GM23338 (cell line): ENCODE data around the gene SRGAP1. TPM values are rescaled to one million over a fixed set of nuclear protein-coding genes. Genes with fewer than 3 reads are reported as not detected.

Source experiments
- ATAC-seq: fragments of 200-7000 bp; cut with Tn5 transposase; 3 replicates; pipeline ENCODE4 v1.9.1; 2020
- DNase-seq: peaks from one replicate; pipeline ENCODE4 v3.0.0-alpha.2; 2015; ENCODE audit warnings: low spot score
- H2AFZ ChIP-seq: fragments of 200-600 bp; sonication (generic); 2 replicates; pipeline ENCODE4 v1.8.0; 2016; ENCODE audit warnings: antibody characterized with exemption, mild to moderate bottlenecking, moderate library complexity
- H3F3A ChIP-seq: fragments of 200-600 bp; sonication (generic); replicated peaks from 2 replicates; pipeline ENCODE4 v1.8.0; 2017; ENCODE audit warnings: antibody characterized with exemption, mixed run types, low read depth
- H3K27ac ChIP-seq: fragments of 200-600 bp; sonication (generic); 2 replicates; pipeline ENCODE4 v1.6.1; 2016; ENCODE audit warnings: low read depth
- H3K27me3 ChIP-seq: fragments of 200-600 bp; sonication (generic); 2 replicates; pipeline ENCODE4 v1.8.0; 2016; ENCODE audit warnings: mild to moderate bottlenecking, mixed run types, moderate library complexity; ENCODE audit not compliant: insufficient read depth
- H3K36me3 ChIP-seq: fragments of 200-600 bp; sonication (generic); 2 replicates; pipeline ENCODE4 v1.8.0; 2016; ENCODE audit warnings: mild to moderate bottlenecking; ENCODE audit not compliant: insufficient read depth
- H3K4me1 ChIP-seq: fragments of 200-600 bp; sonication (generic); 2 replicates; pipeline ENCODE4 v1.8.0; 2016; ENCODE audit warnings: mild to moderate bottlenecking, moderate library complexity; ENCODE audit not compliant: insufficient read depth
- H3K4me2 ChIP-seq: fragments of 200-600 bp; sonication (generic); 2 replicates; pipeline ENCODE4 v1.7.1; 2017; ENCODE audit warnings: mixed run types
- H3K4me3 ChIP-seq: fragments of 200-600 bp; sonication (generic); 2 replicates; pipeline ENCODE4 v1.6.1; 2016; ENCODE audit warnings: mixed run types
- H3K79me2 ChIP-seq: fragments of 200-600 bp; sonication (generic); replicated peaks from 2 replicates; pipeline ENCODE4 v1.8.0; 2017; ENCODE audit warnings: mild to moderate bottlenecking; ENCODE audit not compliant: insufficient read depth
- H3K9me2 ChIP-seq: fragments of 200-600 bp; sonication (generic); 2 replicates; pipeline ENCODE4 v1.8.0; 2017; ENCODE audit not compliant: insufficient read depth
- H4K20me1 ChIP-seq: fragments of 200-600 bp; sonication (generic); replicated peaks from 2 replicates; pipeline ENCODE4 v1.8.0; 2017; ENCODE audit warnings: mild to moderate bottlenecking; ENCODE audit not compliant: insufficient read depth
- H3K27ac Mint-ChIP-seq: 2 replicates; pipeline ENCODE4 v1.8.0; 2020; ENCODE audit warnings: inconsistent platforms, mild to moderate bottlenecking, moderate library complexity, mixed read lengths
- H3K27me3 Mint-ChIP-seq: 3 replicates; pipeline ENCODE4 v1.8.0; 2022; ENCODE audit warnings: low read depth, mild to moderate bottlenecking, moderate library complexity, mixed read lengths, inconsistent platforms; ENCODE audit not compliant: insufficient read depth, poor library complexity
- H3K36me3 Mint-ChIP-seq: 3 replicates; pipeline ENCODE4 v1.8.0; 2021; ENCODE audit warnings: low read depth, mild to moderate bottlenecking, inconsistent platforms, moderate library complexity, mixed read lengths
- H3K4me1 Mint-ChIP-seq: 3 replicates; pipeline ENCODE4 v1.8.0; 2020; ENCODE audit warnings: mild to moderate bottlenecking, inconsistent platforms, mixed read lengths
- H3K4me3 Mint-ChIP-seq: 3 replicates; pipeline ENCODE4 v1.8.0; 2021; ENCODE audit warnings: moderate library complexity, mild to moderate bottlenecking, inconsistent platforms, mixed read lengths
- H3K9me3 Mint-ChIP-seq: 3 replicates; pipeline ENCODE4 v1.8.0; 2020; ENCODE audit warnings: moderate library complexity, mild to moderate bottlenecking, inconsistent platforms, mixed read lengths
- CREB1 ChIP-seq: fragments of 250-450 bp; sonication (Bioruptor Pico); IDR thresholded peaks from 2 replicates; pipeline ENCODE4 v1.5.0; 2020; ENCODE audit warnings: low read depth, mild to moderate bottlenecking, moderate library complexity
- JUNB ChIP-seq: IDR thresholded peaks from one replicate; pipeline ENCODE4 v1.6.1; 2016; ENCODE audit warnings: antibody characterized with exemption; ENCODE audit not compliant: unreplicated experiment
- NANOG ChIP-seq: IDR thresholded peaks from 2 replicates; pipeline ENCODE4 v1.6.1; 2016; ENCODE audit warnings: antibody characterized with exemption, borderline replicate concordance
- POLR2AphosphoS5 ChIP-seq: IDR thresholded peaks from 2 replicates; pipeline ENCODE4 v1.6.1; 2016; ENCODE audit warnings: antibody characterized with exemption, low read depth
- STAT1 ChIP-seq: IDR thresholded peaks from one replicate; pipeline ENCODE4 v1.6.1; 2016; ENCODE audit warnings: antibody characterized with exemption; ENCODE audit not compliant: unreplicated experiment
- ZNF114 ChIP-seq: fragments of 250-450 bp; sonication (Bioruptor Pico); IDR thresholded peaks from 2 replicates; pipeline ENCODE4 v1.5.0; 2020; ENCODE audit warnings: mild to moderate bottlenecking, moderate library complexity
- ZNF331 ChIP-seq: fragments of 250-450 bp; sonication (Bioruptor Pico); IDR thresholded peaks from 2 replicates; pipeline ENCODE4 v1.5.0; 2020; ENCODE audit warnings: low read depth, mild to moderate bottlenecking, moderate library complexity
- polyA plus RNA-seq: library from polyadenylated mRNA; unstranded; fragments of >200 nt; fragmentation: Nextera tagmentation; extraction: Ambion mirVana; gene quantifications from 2 replicates; pipeline ENCODE4 v1.2.1, GENCODE V29; 2016
- total RNA-seq: library from RNA; depleted of rRNA; stranded (reverse); fragments of >200 nt; shearing (Covaris generic); gene quantifications from 2 replicates; pipeline ENCODE4 v1.2.3, GENCODE V29; 2014
- TF ChIP-seq, protein P1 (sequence below): IDR thresholded peaks from one replicate; pipeline ENCODE4 v1.6.1; 2018; ENCODE audit warnings: antibody characterized with exemption; ENCODE audit not compliant: unreplicated experiment
- TF ChIP-seq, protein P2 (sequence below): IDR thresholded peaks from 2 replicates; pipeline ENCODE4 v1.6.1; 2016; ENCODE audit warnings: antibody characterized with exemption
- TF ChIP-seq, protein P3 (sequence below): fragments of 250-450 bp; sonication (Bioruptor Pico); IDR thresholded peaks from 2 replicates; pipeline ENCODE4 v1.5.0; 2020; ENCODE audit warnings: mild to moderate bottlenecking, moderate library complexity

SRGAP1 gene
- total and polyA plus RNA-seq, 2 experiments from 2014 or later: 6.1 to 8.1 TPM

DNA sequence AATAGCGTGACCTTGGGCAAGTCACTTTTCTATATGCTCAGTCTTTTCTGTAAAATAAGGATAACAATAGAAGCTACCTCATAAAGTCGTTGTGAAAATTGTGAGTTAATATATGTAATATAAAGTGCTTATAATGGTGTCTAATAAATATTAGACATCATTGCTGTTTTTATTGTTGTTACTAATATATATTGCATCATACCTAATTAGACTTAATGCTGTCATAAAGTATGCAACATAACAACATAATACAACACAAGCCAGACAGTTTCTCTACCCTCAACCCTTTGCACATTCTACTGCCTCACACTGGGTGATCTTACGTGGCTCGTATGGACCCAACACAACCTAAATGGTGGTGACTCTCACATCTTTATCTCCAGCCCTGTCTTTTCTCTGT is 240.7 kb downstream of the SRGAP1 start:
- Histone ChIP-seq H3K4me3 (no peak overlapping the region), H3F3A (no peaks in the 10 kb centered on the region), H2AFZ (no peak overlapping the region), H3K4me1 (peaks cover 22% of the 10 kb centered on the region; the same call in 1 of the 2 replicates), H3K36me3 (no peaks in the 10 kb centered on the region), H3K4me2 (no peak overlapping the region), H3K79me2 (no peaks in the 10 kb centered on the region), H3K27me3 (no peaks in the 10 kb centered on the region), H3K27ac (no peak overlapping the region), H4K20me1 (no peaks in the 10 kb centered on the region), H3K9me2 (no peaks in the 10 kb centered on the region)
- Mint-ChIP-seq H3K27me3 (peaks cover 2% of the 10 kb centered on the region), H3K4me1 (peaks cover 31% of the 10 kb centered on the region), H3K4me3 (no peak overlapping the region), H3K9me3 (no peaks in the 10 kb centered on the region), H3K36me3 (peaks cover 5% of the 10 kb centered on the region; the same call in 2 of the 3 replicates), H3K27ac (no peak overlapping the region)
- DNase-seq: no peak
- no peak for TF ChIP-seq POLR2AphosphoS5
- no peak for ATAC-seq

DNA sequence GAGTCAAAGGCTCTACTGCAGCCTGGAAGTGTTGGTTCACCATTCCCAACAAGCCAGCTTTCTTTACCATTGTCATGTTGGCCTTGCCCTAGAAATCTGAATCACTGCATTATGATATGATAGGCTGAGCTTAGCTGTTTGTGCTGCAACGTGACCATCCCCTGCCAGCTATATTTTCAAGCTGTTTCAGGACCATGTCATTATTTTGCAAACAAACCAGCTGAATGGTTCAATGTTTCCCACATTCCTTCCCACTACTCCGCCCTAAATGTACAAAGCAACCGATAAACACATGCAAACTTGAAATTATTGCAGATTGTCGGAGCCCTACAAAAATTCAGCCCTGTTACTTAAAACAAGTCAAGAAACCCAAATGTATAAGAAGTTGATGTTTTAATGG is 241.5 kb downstream of the SRGAP1 start:
- no peak for ATAC-seq
- H3K27me3 Mint-ChIP-seq: peaks cover 2% of the 10 kb centered on the region
- TF ChIP-seq NANOG (no peak), POLR2AphosphoS5 (no peak), STAT1 (no peak), JUNB (no peak), ZNF114 (CRISPR knock-in tag) (no peak), ZNF331 (CRISPR knock-in tag) (no peak), CREB1 (CRISPR knock-in tag) (no peak)
- TF ChIP-seq, protein P1, sequence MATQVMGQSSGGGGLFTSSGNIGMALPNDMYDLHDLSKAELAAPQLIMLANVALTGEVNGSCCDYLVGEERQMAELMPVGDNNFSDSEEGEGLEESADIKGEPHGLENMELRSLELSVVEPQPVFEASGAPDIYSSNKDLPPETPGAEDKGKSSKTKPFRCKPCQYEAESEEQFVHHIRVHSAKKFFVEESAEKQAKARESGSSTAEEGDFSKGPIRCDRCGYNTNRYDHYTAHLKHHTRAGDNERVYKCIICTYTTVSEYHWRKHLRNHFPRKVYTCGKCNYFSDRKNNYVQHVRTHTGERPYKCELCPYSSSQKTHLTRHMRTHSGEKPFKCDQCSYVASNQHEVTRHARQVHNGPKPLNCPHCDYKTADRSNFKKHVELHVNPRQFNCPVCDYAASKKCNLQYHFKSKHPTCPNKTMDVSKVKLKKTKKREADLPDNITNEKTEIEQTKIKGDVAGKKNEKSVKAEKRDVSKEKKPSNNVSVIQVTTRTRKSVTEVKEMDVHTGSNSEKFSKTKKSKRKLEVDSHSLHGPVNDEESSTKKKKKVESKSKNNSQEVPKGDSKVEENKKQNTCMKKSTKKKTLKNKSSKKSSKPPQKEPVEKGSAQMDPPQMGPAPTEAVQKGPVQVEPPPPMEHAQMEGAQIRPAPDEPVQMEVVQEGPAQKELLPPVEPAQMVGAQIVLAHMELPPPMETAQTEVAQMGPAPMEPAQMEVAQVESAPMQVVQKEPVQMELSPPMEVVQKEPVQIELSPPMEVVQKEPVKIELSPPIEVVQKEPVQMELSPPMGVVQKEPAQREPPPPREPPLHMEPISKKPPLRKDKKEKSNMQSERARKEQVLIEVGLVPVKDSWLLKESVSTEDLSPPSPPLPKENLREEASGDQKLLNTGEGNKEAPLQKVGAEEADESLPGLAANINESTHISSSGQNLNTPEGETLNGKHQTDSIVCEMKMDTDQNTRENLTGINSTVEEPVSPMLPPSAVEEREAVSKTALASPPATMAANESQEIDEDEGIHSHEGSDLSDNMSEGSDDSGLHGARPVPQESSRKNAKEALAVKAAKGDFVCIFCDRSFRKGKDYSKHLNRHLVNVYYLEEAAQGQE: no peak
- TF ChIP-seq, protein P2, sequence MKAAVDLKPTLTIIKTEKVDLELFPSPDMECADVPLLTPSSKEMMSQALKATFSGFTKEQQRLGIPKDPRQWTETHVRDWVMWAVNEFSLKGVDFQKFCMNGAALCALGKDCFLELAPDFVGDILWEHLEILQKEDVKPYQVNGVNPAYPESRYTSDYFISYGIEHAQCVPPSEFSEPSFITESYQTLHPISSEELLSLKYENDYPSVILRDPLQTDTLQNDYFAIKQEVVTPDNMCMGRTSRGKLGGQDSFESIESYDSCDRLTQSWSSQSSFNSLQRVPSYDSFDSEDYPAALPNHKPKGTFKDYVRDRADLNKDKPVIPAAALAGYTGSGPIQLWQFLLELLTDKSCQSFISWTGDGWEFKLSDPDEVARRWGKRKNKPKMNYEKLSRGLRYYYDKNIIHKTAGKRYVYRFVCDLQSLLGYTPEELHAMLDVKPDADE: no peak
- TF ChIP-seq, protein P3, sequence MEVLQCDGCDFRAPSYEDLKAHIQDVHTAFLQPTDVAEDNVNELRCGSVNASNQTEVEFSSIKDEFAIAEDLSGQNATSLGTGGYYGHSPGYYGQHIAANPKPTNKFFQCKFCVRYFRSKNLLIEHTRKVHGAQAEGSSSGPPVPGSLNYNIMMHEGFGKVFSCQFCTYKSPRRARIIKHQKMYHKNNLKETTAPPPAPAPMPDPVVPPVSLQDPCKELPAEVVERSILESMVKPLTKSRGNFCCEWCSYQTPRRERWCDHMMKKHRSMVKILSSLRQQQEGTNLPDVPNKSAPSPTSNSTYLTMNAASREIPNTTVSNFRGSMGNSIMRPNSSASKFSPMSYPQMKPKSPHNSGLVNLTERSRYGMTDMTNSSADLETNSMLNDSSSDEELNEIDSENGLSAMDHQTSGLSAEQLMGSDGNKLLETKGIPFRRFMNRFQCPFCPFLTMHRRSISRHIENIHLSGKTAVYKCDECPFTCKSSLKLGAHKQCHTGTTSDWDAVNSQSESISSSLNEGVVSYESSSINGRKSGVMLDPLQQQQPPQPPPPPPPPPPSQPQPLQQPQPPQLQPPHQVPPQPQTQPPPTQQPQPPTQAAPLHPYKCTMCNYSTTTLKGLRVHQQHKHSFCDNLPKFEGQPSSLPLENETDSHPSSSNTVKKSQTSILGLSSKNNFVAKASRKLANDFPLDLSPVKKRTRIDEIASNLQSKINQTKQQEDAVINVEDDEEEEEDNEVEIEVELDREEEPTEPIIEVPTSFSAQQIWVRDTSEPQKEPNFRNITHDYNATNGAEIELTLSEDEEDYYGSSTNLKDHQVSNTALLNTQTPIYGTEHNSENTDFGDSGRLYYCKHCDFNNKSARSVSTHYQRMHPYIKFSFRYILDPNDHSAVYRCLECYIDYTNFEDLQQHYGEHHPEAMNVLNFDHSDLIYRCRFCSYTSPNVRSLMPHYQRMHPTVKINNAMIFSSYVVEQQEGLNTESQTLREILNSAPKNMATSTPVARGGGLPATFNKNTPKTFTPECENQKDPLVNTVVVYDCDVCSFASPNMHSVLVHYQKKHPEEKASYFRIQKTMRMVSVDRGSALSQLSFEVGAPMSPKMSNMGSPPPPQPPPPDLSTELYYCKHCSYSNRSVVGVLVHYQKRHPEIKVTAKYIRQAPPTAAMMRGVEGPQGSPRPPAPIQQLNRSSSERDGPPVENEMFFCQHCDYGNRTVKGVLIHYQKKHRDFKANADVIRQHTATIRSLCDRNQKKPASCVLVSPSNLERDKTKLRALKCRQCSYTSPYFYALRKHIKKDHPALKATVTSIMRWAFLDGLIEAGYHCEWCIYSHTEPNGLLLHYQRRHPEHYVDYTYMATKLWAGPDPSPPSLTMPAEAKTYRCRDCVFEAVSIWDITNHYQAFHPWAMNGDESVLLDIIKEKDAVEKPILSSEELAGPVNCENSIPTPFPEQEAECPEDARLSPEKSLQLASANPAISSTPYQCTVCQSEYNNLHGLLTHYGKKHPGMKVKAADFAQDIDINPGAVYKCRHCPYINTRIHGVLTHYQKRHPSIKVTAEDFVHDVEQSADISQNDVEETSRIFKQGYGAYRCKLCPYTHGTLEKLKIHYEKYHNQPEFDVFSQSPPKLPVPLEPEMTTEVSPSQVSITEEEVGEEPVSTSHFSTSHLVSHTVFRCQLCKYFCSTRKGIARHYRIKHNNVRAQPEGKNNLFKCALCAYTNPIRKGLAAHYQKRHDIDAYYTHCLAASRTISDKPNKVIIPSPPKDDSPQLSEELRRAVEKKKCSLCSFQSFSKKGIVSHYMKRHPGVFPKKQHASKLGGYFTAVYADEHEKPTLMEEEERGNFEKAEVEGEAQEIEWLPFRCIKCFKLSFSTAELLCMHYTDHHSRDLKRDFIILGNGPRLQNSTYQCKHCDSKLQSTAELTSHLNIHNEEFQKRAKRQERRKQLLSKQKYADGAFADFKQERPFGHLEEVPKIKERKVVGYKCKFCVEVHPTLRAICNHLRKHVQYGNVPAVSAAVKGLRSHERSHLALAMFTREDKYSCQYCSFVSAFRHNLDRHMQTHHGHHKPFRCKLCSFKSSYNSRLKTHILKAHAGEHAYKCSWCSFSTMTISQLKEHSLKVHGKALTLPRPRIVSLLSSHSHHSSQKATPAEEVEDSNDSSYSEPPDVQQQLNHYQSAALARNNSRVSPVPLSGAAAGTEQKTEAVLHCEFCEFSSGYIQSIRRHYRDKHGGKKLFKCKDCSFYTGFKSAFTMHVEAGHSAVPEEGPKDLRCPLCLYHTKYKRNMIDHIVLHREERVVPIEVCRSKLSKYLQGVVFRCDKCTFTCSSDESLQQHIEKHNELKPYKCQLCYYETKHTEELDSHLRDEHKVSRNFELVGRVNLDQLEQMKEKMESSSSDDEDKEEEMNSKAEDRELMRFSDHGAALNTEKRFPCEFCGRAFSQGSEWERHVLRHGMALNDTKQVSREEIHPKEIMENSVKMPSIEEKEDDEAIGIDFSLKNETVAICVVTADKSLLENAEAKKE (CRISPR knock-in tag): no peak

More for the DNA sequence above, 241.5 kb downstream of the SRGAP1 start:
- H4K20me1 ChIP-seq: no peaks in the 10 kb centered on the region
- peaks cover 15% of the 10 kb centered on the region; the same call in 1 of the 2 replicates for H3K4me1 ChIP-seq
- no peak overlapping the region for H2AFZ ChIP-seq
- no peaks in the 10 kb centered on the region for H3K79me2 ChIP-seq
- Mint-ChIP-seq H3K9me3 (no peaks in the 10 kb centered on the region), H3K4me1 (peaks cover 25% of the 10 kb centered on the region), H3K27ac (peak overlapping the region; percentile 30; the same call in 1 of the 2 replicates), H3K4me3 (no peak overlapping the region), H3K36me3 (no peaks in the 10 kb centered on the region; the same call in 2 of the 3 replicates)
- H3K4me3 ChIP-seq: no peak overlapping the region
- no peaks in the 10 kb centered on the region for H3F3A ChIP-seq
- H3K4me2 ChIP-seq: no peak overlapping the region
- no peaks in the 10 kb centered on the region for H3K9me2 ChIP-seq
- no peak for DNase-seq
- H3K36me3 ChIP-seq: no peaks in the 10 kb centered on the region
- no peaks in the 10 kb centered on the region for H3K27me3 ChIP-seq
- H3K27ac ChIP-seq: no peak overlapping the region
